IPS-NIHi11 (cell line): Measurements from ENCODE around the gene POLD2.

Experiments
- DNase-seq: peaks from one replicate; pipeline ENCODE4 v3.0.0; 2012; ENCODE audit warnings: mixed read lengths, low spot score

The POLD2 gene

DNA sequence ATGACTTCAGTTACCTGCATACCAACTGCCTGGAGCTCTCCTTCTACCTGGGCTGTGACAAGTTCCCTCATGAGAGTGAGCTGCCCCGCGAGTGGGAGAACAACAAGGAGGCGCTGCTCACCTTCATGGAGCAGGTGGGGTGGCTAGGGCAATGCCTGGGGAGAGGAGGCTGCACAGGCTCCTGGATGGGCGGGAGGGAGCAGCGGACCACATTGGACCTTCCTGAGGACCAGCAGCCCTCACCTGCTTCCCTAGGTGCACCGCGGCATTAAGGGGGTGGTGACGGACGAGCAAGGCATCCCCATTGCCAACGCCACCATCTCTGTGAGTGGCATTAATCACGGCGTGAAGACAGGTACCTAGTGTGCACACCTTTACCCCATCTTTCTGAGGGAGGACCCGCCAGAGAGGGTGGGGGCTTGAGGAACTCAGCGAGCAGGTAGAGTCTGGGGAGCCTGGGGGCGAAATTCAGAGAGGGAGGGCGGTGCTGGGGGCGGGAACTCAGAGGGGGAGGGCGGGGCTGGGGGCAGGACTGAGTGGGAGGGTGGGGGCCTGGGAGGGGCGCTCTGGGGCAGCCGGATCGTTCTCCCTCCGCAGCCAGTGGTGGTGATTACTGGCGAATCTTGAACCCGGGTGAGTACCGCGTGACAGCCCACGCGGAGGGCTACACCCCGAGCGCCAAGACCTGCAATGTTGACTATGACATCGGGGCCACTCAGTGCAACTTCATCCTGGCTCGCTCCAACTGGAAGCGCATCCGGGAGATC lies 10.2 kb downstream of the POLD2 start:
- no peak for DNase-seq

DNA sequence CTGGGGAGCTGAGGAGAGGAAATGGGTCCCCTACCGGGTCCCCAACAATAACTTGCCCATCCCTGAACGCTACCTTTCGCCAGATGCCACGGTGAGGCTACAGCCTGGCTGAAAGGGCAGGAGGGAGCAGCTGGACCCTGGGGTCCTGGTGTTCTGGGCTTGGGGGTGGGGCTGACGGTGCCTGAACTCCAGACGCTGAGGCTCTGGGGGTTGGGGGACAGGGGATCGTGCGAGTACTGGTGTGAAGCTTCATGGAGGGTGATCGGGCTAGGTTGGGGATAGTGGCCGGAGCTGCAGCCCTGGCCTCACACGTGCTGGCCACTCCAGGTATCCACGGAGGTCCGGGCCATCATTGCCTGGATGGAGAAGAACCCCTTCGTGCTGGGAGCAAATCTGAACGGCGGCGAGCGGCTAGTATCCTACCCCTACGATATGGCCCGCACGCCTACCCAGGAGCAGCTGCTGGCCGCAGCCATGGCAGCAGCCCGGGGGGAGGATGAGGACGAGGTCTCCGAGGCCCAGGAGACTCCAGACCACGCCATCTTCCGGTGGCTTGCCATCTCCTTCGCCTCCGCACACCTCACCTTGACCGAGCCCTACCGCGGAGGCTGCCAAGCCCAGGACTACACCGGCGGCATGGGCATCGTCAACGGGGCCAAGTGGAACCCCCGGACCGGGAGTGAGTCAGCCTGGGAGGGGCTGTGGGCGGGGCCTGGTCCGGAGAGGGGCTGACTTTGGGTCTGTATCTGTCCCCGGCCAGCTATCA lies 10.9 kb downstream of the POLD2 start:
- DNase-seq: peak; percentile 57

DNA sequence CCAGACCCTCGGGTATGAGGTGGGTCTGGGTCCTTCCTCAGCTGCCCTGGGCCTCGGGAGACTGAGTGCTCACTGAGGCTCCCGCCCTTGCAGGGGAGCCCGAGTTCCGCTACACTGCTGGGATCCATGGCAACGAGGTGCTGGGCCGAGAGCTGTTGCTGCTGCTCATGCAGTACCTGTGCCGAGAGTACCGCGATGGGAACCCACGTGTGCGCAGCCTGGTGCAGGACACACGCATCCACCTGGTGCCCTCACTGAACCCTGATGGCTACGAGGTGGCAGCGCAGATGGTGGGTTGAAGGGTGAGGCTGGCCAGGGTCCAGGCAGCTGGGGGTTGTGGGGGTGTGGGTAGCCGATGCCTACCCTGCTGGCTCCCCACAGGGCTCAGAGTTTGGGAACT lies 11.6 kb downstream of the POLD2 start:
- DNase-seq: no peak

DNA sequence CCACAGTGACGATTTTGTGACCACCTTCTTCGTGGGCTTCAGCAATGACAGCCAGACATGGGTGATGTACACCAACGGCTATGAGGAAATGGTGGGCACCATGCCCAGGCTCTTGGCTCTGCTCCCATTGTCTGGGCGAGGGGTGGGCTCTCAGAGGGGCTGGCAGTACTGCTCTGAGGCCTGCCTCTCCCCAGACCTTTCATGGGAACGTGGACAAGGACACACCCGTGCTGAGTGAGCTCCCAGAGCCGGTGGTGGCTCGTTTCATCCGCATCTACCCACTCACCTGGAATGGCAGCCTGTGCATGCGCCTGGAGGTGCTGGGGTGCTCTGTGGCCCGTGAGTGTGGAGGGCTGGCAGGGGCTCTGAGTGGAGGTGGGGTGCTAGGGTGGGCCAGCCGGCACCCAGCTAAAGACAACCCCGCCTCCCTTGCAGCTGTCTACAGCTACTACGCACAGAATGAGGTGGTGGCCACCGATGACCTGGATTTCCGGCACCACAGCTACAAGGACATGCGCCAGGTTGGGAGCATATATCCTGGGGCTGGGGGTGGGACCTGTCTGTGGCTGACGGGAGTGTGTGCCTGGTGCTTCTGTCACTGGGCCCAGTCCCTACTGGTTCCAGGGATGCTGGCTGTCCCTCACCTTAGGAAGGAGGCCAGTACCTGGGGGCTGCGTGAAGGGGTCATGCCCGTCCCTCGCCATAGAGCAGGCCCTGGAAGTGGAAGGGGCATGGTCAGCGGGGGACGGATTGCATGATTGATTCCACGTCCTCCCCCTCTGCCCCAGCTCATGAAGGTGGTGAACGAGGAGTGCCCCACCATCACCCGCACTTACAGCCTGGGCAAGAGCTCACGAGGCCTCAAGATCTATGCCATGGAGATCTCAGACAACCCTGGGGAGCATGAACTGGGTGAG lies 12.4 kb downstream of the POLD2 start:
- DNase-seq: no peak

DNA sequence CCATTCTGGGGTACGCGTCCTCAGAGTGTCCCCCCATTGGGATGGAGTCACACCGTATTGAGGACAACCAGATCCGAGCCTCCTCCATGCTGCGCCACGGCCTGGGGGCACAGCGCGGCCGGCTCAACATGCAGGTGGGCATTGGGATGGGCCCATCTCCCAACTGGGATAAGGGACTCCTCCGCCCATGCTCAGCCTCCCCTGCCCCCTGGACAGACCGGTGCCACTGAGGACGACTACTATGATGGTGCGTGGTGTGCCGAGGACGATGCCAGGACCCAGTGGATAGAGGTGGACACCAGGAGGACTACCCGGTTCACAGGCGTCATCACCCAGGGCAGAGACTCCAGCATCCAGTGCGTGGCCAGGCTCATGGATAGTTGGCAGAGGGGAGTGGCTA lies 13.4 kb downstream of the POLD2 start:
- no peak for DNase-seq

DNA sequence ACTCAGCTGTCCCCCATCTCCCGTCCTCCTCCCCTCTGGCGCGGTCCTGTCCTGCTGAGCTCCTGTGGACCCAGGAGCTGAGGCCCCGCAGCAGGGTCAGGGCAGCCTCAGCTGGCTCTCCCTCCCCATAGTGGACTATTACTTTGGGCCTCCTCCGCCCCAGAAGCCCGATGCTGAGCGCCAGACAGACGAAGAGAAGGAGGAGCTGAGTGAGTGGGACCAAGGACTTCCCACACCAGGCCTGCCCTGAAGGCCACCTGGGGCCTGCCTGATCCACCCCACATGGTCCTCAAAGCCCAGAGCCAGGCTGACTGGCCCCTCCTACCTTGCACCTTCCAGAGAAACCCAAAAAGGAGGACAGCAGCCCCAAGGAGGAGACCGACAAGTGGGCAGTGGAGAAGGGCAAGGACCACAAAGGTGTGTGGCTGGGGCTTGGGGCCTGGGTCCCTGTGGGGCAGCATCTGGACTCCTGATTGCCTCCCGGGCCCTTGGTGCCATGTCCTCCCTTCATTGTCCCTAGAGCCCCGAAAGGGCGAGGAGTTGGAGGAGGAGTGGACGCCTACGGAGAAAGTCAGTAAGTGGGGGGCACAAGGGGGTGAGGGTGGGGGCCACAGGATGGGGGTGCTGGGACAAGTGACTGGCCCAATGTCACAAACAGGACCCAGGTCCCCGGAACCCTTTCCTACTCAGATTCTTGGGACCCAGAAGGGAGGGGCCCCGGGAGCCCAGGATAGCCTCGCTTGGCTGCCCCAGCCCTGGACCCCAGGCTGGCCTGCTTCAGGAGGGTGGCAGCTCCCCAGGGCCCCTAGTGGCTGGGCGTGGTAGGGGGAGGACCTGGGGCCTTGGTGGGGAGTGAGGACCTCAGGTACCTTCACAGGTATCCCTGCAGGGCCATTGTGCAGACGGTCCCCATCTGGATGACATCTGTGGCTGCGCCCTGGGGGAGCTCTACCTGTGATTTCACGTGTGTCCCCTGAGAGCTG lies 14.3 kb downstream of the POLD2 start:
- DNase-seq: peak; percentile 35

DNA sequence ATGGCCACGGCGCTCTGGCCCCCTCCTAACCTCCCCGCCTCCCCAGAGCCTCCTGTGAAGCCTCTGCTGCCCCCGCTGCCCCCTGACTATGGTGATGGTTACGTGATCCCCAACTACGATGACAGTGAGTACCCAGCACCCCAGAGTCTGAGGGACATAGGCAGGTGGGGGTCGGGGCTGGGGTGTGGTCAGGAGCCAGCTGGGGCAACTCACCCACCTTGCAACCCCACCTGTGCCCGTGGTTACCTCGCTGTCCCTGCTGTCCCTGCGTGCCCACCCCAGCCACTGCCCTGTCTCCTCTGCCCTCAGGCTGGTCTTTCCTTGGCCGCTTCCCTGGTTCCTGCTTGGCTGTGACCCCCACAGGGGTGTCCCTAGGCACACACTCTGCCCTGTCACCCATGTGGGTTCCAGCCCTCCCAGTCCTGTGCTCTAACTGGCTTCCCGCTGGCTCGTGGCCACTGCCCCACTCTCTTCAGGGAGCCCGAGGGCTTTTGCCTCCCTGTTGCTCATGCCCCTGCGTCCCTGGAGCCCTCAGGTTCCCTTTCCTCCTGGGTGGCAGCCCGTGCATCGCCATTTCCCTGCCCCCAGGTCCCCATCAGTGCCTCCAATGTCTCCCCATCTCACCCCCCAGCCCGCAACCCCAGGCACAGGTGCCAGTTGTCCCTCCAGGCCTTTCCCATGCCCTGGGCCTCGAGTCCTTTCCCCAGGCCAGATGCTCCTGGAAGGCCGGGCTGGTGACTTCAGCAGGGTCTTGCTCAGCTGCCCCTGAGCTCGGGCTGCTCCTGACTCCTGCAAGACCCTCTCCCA lies 15.2 kb downstream of the POLD2 start:
- DNase-seq: no peak

DNA sequence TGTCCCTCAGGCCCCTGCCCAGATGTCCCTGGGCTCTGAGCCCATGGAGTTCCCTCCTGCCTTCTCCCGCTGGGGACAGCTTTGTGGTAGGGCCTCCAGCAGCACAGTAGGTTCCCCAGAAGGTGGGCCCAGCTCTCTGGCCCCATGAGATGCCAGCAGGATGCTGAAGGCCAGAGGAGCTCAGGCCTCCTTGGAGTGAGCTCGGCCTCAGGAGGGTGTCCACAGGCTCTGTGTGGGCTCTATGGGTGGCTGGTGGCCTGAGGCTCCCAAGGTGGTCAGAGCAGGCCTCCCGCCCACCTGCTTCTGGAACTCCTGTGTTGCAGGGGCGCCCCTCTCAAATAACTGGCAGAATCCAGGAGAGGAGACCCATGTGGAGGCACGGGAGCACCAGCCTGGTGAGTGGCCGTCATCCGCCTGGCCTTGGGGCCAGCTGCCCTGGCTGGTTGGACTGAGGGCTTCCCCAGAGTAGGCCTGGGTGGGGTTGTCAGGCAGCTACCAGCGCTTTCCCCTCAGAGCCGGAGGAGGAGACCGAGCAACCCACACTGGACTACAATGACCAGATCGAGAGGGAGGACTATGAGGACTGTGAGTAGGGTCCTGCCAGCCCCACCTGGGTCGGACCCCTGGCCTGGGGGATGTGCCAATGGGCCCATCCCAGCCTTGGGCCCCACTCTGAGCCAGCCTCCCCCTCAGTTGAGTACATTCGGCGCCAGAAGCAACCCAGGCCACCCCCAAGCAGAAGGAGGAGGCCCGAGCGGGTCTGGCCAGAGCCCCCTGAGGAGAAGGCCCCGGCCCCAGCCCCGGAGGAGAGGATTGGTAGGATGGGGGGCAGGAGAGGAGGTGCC lies 16.0 kb downstream of the POLD2 start:
- no peak for DNase-seq

DNA sequence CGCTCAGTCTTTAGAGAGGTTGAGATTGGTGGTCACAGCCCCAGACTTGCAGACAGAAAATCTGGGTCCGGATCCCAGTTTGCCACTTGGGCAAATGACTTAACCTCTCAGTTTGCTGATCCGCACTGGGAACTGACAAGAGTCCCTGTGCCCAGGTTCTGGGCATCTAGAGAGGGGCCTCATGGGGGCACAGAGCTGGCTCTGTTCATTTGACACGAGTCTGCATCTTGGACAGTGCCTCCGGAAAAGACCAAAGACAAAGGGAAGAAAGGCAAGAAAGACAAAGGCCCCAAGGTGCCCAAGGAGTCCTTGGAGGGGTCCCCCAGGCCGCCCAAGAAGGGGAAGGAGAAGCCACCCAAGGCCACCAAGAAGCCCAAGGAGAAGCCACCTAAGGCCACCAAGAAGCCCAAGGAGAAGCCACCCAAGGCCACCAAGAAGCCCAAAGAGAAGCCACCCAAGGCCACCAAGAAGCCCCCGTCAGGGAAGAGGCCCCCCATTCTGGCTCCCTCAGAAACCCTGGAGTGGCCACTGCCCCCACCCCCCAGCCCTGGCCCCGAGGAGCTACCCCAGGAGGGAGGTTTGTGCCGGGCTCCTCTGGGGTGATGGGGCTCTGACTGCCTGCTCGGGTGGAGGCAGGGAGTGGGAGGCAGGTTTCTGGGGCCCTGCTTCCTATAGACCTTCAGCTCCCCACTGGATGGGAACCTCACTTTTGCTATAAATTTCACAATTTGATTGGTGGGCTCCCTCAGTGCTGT lies 16.9 kb downstream of the POLD2 start:
- DNase-seq: no peak

DNA sequence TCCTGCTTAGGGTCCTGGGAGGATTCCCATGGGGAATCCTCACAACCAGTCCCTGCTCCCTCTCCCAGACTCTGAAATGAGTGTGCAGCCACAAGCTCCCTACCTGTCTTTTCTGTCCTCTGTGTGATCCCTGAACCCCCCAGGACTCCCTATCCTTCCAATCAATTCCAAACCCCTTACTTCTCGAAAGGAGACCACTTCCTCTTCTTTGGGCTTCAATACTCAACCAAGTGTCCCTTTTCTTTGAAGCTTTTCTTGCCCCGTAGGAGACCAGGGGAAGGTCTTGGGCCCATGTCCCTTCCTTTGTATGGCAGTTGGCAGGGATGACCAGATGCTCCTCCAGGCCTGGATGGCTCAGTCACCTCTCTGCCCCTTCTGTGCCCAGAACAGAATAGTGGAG lies 17.5 kb downstream of the POLD2 start:
- DNase-seq: no peak

DNA sequence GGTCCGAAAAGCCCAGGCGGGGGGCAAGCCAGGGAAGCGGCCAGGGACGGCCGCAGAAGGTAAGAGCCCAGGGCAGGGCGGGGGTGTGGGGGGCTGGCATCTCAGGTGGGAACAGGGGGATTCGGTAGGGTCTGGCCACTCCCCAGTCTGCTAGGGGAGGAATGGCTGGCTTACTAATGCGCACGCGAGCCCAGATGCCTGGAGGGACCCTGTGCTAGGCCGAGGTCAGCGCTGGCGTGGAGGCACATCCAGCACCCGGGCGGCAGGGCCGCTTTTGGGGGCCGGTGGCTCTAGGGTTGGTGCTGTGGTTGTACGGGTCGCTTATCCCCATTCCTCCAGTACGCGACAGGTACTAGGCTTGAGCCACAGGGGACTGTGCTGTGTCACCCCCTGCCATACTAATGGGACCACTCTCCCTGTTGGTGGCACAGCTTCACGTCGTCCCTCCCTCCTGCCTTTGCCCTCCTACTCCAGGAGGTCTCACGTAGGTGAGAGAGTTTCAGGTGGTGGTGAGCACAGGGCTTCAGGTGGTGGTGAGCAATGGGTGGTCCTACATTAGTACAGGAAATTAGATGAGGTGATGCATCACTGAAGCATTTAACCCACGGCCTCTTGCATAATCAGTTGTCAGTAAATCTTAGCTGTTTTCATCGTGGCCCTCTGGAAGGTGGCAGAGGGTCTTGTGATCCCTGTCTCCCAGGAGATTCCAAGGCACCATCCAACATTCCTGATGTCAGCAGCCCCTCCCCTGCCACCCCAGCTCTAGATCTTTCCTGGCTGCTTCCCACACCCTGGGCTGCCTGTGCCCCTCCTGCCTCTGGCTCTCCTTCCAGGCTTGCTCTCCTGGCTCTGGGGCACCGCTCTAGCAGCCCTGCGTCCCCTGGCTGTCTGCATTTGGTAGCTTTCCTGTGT lies 18.2 kb downstream of the POLD2 start:
- peak; percentile 55 for DNase-seq

DNA sequence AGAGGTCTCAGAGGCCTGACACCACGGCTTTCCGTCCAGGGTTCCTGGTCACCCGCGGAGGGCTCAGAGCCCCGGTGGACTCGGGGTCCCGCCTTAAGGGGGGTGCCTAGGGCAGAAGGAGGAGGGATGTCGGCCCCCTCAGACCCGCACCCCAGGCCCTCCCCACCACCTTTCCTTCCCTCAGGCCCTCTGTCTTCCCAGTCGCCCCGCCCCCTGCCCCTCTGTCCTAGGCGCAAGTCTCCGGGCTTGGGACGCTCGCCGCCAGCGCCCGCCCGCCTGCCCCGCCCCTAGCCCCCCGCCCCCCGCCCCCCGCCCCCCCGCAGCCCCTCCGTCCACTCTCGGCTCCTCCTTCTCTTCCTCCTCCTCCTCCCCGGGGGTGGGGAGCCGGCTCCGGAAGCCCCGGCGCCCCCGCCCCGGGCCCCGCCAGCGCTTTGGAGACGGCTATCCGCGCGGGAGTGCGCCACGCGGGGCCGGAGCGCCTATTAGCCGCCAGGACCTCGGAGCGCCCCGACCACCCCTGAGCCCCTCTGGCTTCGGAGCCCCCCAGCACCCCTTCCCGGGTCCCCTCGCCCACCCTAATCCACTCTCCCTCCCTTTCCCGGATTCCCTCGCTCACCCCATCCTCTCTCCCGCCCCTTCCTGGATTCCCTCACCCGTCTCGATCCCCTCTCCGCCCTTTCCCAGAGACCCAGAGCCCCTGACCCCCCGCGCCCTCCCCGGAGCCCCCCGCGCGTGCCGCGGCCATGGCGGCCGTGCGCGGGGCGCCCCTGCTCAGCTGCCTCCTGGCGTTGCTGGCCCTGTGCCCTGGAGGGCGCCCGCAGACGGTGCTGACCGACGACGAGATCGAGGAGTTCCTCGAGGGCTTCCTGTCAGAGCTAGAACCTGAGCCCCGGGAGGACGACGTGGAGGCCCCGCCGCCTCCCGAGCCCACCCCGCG lies 19.2 kb downstream of the POLD2 start, which contains the start of gene AEBP1:
Gene AEBP1 (plus strand): TSS at position 423 of the 937 bp plus-strand sequence. CDS start 321 bp downstream, at position 744.
- DNase-seq: peak; percentile 88

DNA sequence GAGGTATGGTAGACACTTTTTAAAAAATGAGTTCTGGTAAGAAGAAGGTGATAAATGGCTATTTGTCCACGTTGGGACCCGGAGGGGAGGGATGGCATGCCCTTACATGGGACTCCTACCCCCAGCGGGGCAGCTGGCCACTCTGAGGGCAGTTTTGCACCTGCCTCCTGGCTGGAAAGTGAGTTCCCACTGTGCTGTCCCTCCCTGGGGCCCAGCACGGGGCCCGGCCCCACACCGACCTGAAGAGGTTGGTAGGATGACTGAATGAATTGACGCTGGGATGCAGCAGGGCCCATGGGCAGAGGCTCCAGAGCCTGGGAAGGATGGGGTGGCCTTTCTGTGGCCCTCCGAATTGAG lies 19.8 kb downstream of the POLD2 start:
- DNase-seq: peak; percentile 28

DNA sequence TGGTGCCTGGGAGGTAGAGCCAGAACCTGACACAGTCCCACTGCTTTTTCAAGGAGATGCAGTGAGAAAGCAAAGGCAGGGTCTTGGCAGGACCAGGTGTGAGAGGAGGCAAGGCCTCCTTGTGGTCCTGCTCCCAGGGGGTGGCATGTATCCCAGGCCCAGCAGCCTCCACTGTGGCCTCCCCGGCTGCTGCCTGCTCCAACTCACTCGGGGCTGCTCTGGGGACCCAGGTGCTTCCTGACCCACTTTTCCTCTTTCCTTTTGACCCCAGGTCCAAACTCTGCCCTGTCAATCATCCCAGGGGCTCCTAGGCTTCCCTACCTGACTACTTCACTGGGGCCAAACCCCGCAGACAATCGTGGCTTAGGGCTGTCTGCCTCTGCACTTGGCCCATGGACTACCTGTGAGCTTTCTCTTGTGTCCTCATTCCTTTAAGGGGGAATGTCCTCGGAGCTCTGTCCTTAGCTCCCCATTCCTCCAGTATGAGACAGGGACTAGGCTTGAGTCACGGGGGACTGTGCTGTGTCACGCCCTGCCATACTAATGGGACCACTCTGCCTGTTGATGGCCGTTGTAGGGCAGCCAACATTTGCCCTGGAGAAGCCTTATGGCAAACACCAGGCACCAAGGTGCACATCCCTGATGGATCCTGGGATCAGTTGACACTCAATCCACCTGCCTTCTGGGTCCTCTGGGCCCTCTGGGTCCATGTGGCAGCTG lies 20.3 kb downstream of the POLD2 start:
- no peak for DNase-seq

DNA sequence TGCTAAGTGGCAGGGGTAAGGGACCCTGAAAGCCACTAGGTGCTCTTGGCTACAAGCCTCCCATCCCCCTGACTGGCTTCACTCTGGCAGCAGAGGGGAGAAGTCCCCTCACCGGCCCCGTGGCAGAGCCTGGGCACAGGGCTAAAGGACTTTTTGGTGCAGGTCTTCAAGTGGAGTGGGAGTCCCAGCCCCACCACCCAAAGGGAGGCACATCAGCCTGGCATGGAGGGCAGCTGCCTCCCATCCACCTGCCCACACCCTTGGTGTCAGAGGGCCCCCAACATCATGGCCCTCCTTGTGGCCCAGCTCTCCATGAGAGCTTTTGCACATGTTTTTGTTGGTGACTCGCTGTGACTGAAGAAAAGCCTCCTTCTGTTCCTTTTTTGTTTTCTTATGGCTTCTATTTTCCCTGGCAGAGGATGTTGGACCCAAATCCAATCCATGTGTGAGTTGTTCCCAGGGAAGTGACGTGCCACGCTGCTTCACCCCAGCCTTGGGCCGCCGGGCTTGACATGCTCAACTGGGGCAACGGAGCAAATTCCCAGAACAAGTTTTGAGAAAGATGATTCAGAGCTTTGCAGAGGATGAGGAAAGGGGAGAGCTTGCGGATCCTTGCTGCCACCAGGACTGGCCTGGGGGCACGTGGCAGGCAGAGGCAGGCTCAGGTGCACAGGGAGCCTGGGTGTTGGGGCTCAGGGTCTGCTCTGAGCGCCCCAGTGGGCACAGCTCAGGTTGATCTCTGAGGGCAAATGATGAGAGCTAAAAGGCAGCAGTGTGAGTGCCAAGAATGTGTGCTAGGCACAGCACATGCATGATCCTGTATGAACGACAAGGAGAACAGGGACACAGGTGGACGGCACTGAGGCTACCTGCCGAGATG lies 21.1 kb downstream of the POLD2 start:
- DNase-seq: no peak
